ENCODE measurements around the gene JTB.
A peak's percentile ranks its signal among the peaks of the same experiment; 100 is the strongest.

The JTB gene

GRCh38 chr1:153951801-153952200 lies 25.7 kb downstream of the JTB start:
- no peak for TF ChIP-seq CTCF (IDR thresholded peaks at IDR 0.05; ENCODE audit: low read length)
- TF ChIP-seq EZH2 (IDR thresholded peaks at IDR 0.05; ENCODE audit: borderline replicate concordance, low read length) = no peak
- Histone ChIP-seq H3K36me3 (ENCODE audit: insufficient read depth, low read length) (peaks cover 55% of the 10 kb centered on the region), H4K20me1 (ENCODE audit: insufficient read depth, low read length) (no peaks in the 10 kb centered on the region), H3K4me2 (ENCODE audit: low read length) (no peak overlapping the region), H3K27ac (ENCODE audit: low read depth, low read length, poor library complexity, severe bottlenecking) (no peak overlapping the region), H3K79me2 (ENCODE audit: insufficient read depth, low read length) (peaks cover 13% of the 10 kb centered on the region), H2AFZ (ENCODE audit: low read length) (no peak overlapping the region), H3K9me2 (ENCODE audit: low read depth, low read length) (no peaks in the 10 kb centered on the region), H3K9ac (ENCODE audit: low read length) (no peak overlapping the region), H3K9me3 (ENCODE audit: low read length) (no peaks in the 10 kb centered on the region), H3K27me3 (ENCODE audit: insufficient read depth, low read length) (no peaks in the 10 kb centered on the region), H3F3A (ENCODE audit: insufficient read depth, low read length) (peaks cover 4% of the 10 kb centered on the region; the same call in 1 of the 2 replicates), H3K4me1 (ENCODE audit: insufficient read depth, low read length, severe bottlenecking) (peaks cover 16% of the 10 kb centered on the region), H3K4me3 (ENCODE audit: low read depth, low read length, poor library complexity, severe bottlenecking) (no peak overlapping the region)

GRCh38 chr1:153951183-153951582 lies 26.3 kb downstream of the JTB start:
- no peaks in the 10 kb centered on the region for H4K20me1 ChIP-seq (ENCODE audit: insufficient read depth, low read length)
- H3K4me2 ChIP-seq (ENCODE audit: low read length) = no peak overlapping the region
- H3K4me1 ChIP-seq (ENCODE audit: insufficient read depth, low read length, severe bottlenecking) = peaks cover 11% of the 10 kb centered on the region
- TF ChIP-seq CTCF (IDR thresholded peaks at IDR 0.05; ENCODE audit: low read length) (no peak), EZH2 (IDR thresholded peaks at IDR 0.05; ENCODE audit: borderline replicate concordance, low read length) (no peak)
- H3K9ac ChIP-seq (ENCODE audit: low read length) = no peak overlapping the region
- peaks cover 4% of the 10 kb centered on the region; the same call in 1 of the 2 replicates for H3F3A ChIP-seq (ENCODE audit: insufficient read depth, low read length)
- no peak overlapping the region for H2AFZ ChIP-seq (ENCODE audit: low read length)
- H3K27me3 ChIP-seq (ENCODE audit: insufficient read depth, low read length) = no peaks in the 10 kb centered on the region
- H3K9me2 ChIP-seq (ENCODE audit: low read depth, low read length) = no peaks in the 10 kb centered on the region
- H3K27ac ChIP-seq (ENCODE audit: low read depth, low read length, poor library complexity, severe bottlenecking) = no peak overlapping the region
- H3K79me2 ChIP-seq (ENCODE audit: insufficient read depth, low read length) = peaks cover 7% of the 10 kb centered on the region
- H3K9me3 ChIP-seq (ENCODE audit: low read length) = no peaks in the 10 kb centered on the region
- H3K4me3 ChIP-seq (ENCODE audit: low read depth, low read length, poor library complexity, severe bottlenecking) = no peak overlapping the region
- H3K36me3 ChIP-seq (ENCODE audit: insufficient read depth, low read length) = peaks cover 55% of the 10 kb centered on the region

GRCh38 chr1:153946622-153947241 lies 30.7 kb downstream of the JTB start, which contains the start of gene DENND4B:
Gene DENND4B (minus strand): TSS chr1:153946718. CDS start chr1:153944374, 2,344 bp downstream.
- H3K79me2 ChIP-seq (ENCODE audit: insufficient read depth, low read length) = peaks cover 7% of the 10 kb centered on the region; the same call in 1 of the 2 replicates
- peak within 1 kb of the TSS; percentile 82 for H3K4me3 ChIP-seq (ENCODE audit: low read depth, low read length, poor library complexity, severe bottlenecking)
- peak within 1 kb of the TSS; percentile 86 for H3K4me2 ChIP-seq (ENCODE audit: low read length)
- peak within 1 kb of the TSS; percentile 89 for H3K27ac ChIP-seq (ENCODE audit: low read depth, low read length, poor library complexity, severe bottlenecking)
- H3K27me3 ChIP-seq (ENCODE audit: insufficient read depth, low read length) = no peaks in the 10 kb centered on the region
- H2AFZ ChIP-seq (ENCODE audit: low read length) = no peak within 1 kb of the TSS
- TF ChIP-seq EZH2 (IDR thresholded peaks at IDR 0.05; ENCODE audit: borderline replicate concordance, low read length) (no peak), CTCF (IDR thresholded peaks at IDR 0.05; ENCODE audit: low read length) (peak; percentile 82)
- peaks cover 56% of the 10 kb centered on the region for H3K36me3 ChIP-seq (ENCODE audit: insufficient read depth, low read length)
- H3K9ac ChIP-seq (ENCODE audit: low read length) = peak within 1 kb of the TSS; percentile 96
- peaks cover 18% of the 10 kb centered on the region for H3K4me1 ChIP-seq (ENCODE audit: insufficient read depth, low read length, severe bottlenecking)
- H3K9me3 ChIP-seq (ENCODE audit: low read length) = no peaks in the 10 kb centered on the region
- no peaks in the 10 kb centered on the region for H4K20me1 ChIP-seq (ENCODE audit: insufficient read depth, low read length)
- peaks cover 4% of the 10 kb centered on the region; the same call in 1 of the 2 replicates for H3F3A ChIP-seq (ENCODE audit: insufficient read depth, low read length)
- H3K9me2 ChIP-seq (ENCODE audit: low read depth, low read length) = no peaks in the 10 kb centered on the region

Measured in OCI-LY1 (cell line).